HepG2 (cell line): Measurements from ENCODE around the gene SUSD2. TPM values are rescaled to one million over a fixed set of nuclear protein-coding genes. Genes with fewer than 3 reads are reported as not detected.

Source experiments
- ATAC-seq: fragments of 200-7000 bp; cut with Tn5 transposase; 3 replicates; pipeline ENCODE4 v1.9.1; 2020; ENCODE audit warnings: mild to moderate bottlenecking, moderate library complexity
- BruUV-seq: library from RNA; stranded (reverse); fragments of 400-500 nt; replicated peaks from 2 replicates; lab custom pipeline; 2021; lab: Mats Ljungman, UMichigan
- CTCF ChIA-PET: fragments of 300-600 bp; formaldehyde crosslinking; extraction: SDS; loops from one replicate; lab custom pipeline; 2021; ENCODE audit warnings: low total read pairs, inconsistent platforms, low intra/inter-chr PET ratio; lab: Yijun Ruan, JAX
- POLR2A ChIA-PET: fragments of 350-600 bp; sonication (Branson Sonifier 250); formaldehyde crosslinking; loops from one replicate; lab custom pipeline; 2020; ENCODE audit warnings: antibody characterized with exemption, inconsistent platforms; lab: Yijun Ruan, JAX
- DNase-seq: peaks from one replicate; pipeline ENCODE4 v3.0.0-alpha.2; 2015; ENCODE audit warnings: low spot score
- FAIRE-seq: peaks from 3 replicates; lab custom pipeline; 2011; peaks lifted over from hg19 to GRCh38; lab: Jason Lieb, UNC
- H2AFZ ChIP-seq: one replicate; pipeline ENCODE4 v1.6.1; 2011; ENCODE audit warnings: low read length, inconsistent platforms
- H3K27ac ChIP-seq: fragments of 300-600 bp; 3 replicates; pipeline ENCODE4 v1.8.0; 2011; ENCODE audit warnings: mixed run types, mild to moderate bottlenecking, mixed read lengths, low read length, inconsistent platforms; ENCODE audit not compliant: insufficient read depth; ENCODE audit errors: extremely low read length
- H3K27me3 ChIP-seq, 2 experiments: fragments of 200-600 bp in 1 of 2; 2 replicates in 1 of 2; 3 replicates in 1 of 2; pipeline versions ENCODE4 v1.6.0 to v1.8.0; 2011; ENCODE audit warnings: low read length in 2 of 2, mild to moderate bottlenecking in 2 of 2, moderate library complexity in 2 of 2, inconsistent platforms in 1 of 2; ENCODE audit not compliant: insufficient read depth in 2 of 2, control insufficient read depth in 1 of 2
- H3K36me3 ChIP-seq, 2 experiments: fragments of 200-600 bp in 1 of 2; replicated peaks in 1 of 2; 2 replicates in 1 of 2; 3 replicates in 1 of 2; pipeline versions ENCODE4 v1.5.1 to v1.8.0; 2011; ENCODE audit warnings: low read length in 2 of 2, inconsistent platforms in 1 of 2; ENCODE audit not compliant: insufficient read depth in 2 of 2, control insufficient read depth in 1 of 2
- H3K4me1 ChIP-seq: 2 replicates; pipeline ENCODE4 v1.5.1; 2012; ENCODE audit warnings: low read length, inconsistent platforms; ENCODE audit not compliant: insufficient read depth
- H3K4me2 ChIP-seq: 2 replicates; pipeline ENCODE4 v1.6.0; 2011; ENCODE audit warnings: low read depth, low read length, inconsistent platforms
- H3K4me3 ChIP-seq, 3 experiments: fragments of 200-600 bp in 1 of 3; sonication (generic), shearing (Covaris generic) in 1 of 3; replicated peaks in 1 of 3; 2 replicates each; pipeline ENCODE4 v1.5.1; 2011 to 2016; ENCODE audit warnings: low read length in 3 of 3, inconsistent platforms in 2 of 3, low read depth in 2 of 3, mild to moderate bottlenecking in 2 of 3, control low read depth in 1 of 3, mixed read lengths in 1 of 3; ENCODE audit not compliant: insufficient read depth in 1 of 3
- H3K79me2 ChIP-seq: one replicate; pipeline ENCODE4 v1.6.1; 2011; ENCODE audit warnings: low read length, inconsistent platforms; ENCODE audit not compliant: insufficient read depth
- H3K9ac ChIP-seq: 2 replicates; pipeline ENCODE4 v1.6.0; 2011; ENCODE audit warnings: mild to moderate bottlenecking, low read depth, low read length, inconsistent platforms; ENCODE audit not compliant: insufficient read depth
- H3K9me3 ChIP-seq: 2 replicates; pipeline ENCODE4 v1.5.1; 2012; ENCODE audit warnings: mild to moderate bottlenecking, low read length
- H4K20me1 ChIP-seq: 2 replicates; pipeline ENCODE4 v1.6.0; 2011; ENCODE audit warnings: inconsistent platforms, mild to moderate bottlenecking, low read length, moderate library complexity; ENCODE audit not compliant: insufficient read depth
- ETV5 ChIP-seq: IDR thresholded peaks from 2 replicates; pipeline ENCODE4 v1.6.1; 2018; ENCODE audit warnings: missing biosample characterization, missing genetic modification reagents, inconsistent platforms, borderline replicate concordance
- GABPB1 ChIP-seq: IDR thresholded peaks from 2 replicates; pipeline ENCODE4 v1.6.1; 2016; ENCODE audit warnings: mild to moderate bottlenecking, missing genetic modification reagents, moderate library complexity, missing compliant biosample characterization
- KDM2A ChIP-seq: sonication (generic); formaldehyde crosslinking; IDR thresholded peaks from 2 replicates; pipeline ENCODE4 v1.4.0; 2020; ENCODE audit warnings: low read depth, missing genetic modification reagents, borderline replicate concordance
- KDM4B ChIP-seq: sonication (generic); formaldehyde crosslinking; IDR thresholded peaks from 2 replicates; pipeline ENCODE4 v1.4.0; 2020; ENCODE audit warnings: missing genetic modification reagents
- REXO4 ChIP-seq: sonication (generic); formaldehyde crosslinking; IDR thresholded peaks from 2 replicates; pipeline ENCODE4 v1.8.0; 2022; ENCODE audit warnings: missing genetic modification reagents, mild to moderate bottlenecking, borderline replicate concordance
- RFX3 ChIP-seq: IDR thresholded peaks from 2 replicates; pipeline ENCODE4 v1.6.1; 2016; ENCODE audit warnings: missing biosample characterization, missing genetic modification reagents
- SP4 ChIP-seq: sonication (generic); formaldehyde crosslinking; IDR thresholded peaks from 2 replicates; pipeline ENCODE4 v1.8.1; 2023; ENCODE audit warnings: mild to moderate bottlenecking, missing genetic modification reagents
- ZBTB10 ChIP-seq: sonication (generic); formaldehyde crosslinking; IDR thresholded peaks from 2 replicates; pipeline ENCODE4 v1.4.0; 2020; ENCODE audit warnings: missing genetic modification reagents, borderline replicate concordance
- ZBTB42 ChIP-seq: sonication (generic); formaldehyde crosslinking; IDR thresholded peaks from 2 replicates; pipeline ENCODE4 v1.5.0; 2020; ENCODE audit warnings: mild to moderate bottlenecking, missing genetic modification reagents
- ZNF296 ChIP-seq: sonication (generic); formaldehyde crosslinking; conservative IDR thresholded peaks from 2 replicates; pipeline ENCODE4 v1.5.0; 2020; ENCODE audit warnings: mild to moderate bottlenecking, missing genetic modification reagents
- ZNF564 ChIP-seq: sonication (generic); formaldehyde crosslinking; IDR thresholded peaks from 2 replicates; pipeline ENCODE4 v1.8.1; 2023; ENCODE audit warnings: mild to moderate bottlenecking, missing genetic modification reagents
- ZNF569 ChIP-seq: sonication (generic); formaldehyde crosslinking; IDR thresholded peaks from 2 replicates; pipeline ENCODE4 v1.5.0; 2020; ENCODE audit warnings: mild to moderate bottlenecking, missing genetic modification reagents, moderate library complexity, borderline replicate concordance
- ZNF589 ChIP-seq: sonication (generic); formaldehyde crosslinking; conservative IDR thresholded peaks from 2 replicates; pipeline ENCODE4 v1.8.0; 2022; ENCODE audit warnings: mild to moderate bottlenecking, moderate library complexity, missing genetic modification reagents
- ZNF678 ChIP-seq: sonication (generic); formaldehyde crosslinking; IDR thresholded peaks from 2 replicates; pipeline ENCODE4 v1.4.0; 2020; ENCODE audit warnings: mild to moderate bottlenecking, missing genetic modification reagents
- WGBS: methylation state at CpG from one replicate; pipeline ENCODE4 v1.1.6; 2017; ENCODE audit warnings: low lambda C conversion rate; 5-methylcytosine and 5-hydroxymethylcytosine counted together
- in situ Hi-C: cut with HindIII; loops from 2 replicates; pipeline ENCODE4 v1.10.0; 2017; ENCODE audit warnings: low pct_unique_long_range_greater_than_20kb; ENCODE audit not compliant: extremely low pct_ligation_motif_present
- intact Hi-C: fragments of 100-400 bp; cut with micrococcal nuclease; formaldehyde crosslinking; loops from one replicate; pipeline ENCODE4 v1.10.0; 2022; ENCODE audit not compliant: unreplicated experiment
- polyA plus RNA-seq, 8 experiments: library from polyadenylated mRNA; depleted of rRNA in 3 of 8; stranded (reverse) in 7 of 8; unstranded in 1 of 8; fragments of >200 nt; fragmentation: Illumina TruSeq in 4 of 8; extraction: Trizol in 4 of 8; gene quantifications; 2 replicates each; pipeline versions ENCODE4 v1.2.1 to v1.2.3, GENCODE V29; 2011 to 2016; ENCODE audit warnings: low read depth in 4 of 8, missing spikeins in 1 of 8, mixed read lengths in 1 of 8; ENCODE audit not compliant: insufficient read depth in 1 of 8
- total RNA-seq, 5 experiments: library from RNA; depleted of rRNA; stranded (reverse); fragments of >200 nt; fragmentation: Illumina TruSeq; extraction: Trizol; gene quantifications; 2 replicates each; pipeline ENCODE4 v1.2.3, GENCODE V29; 2016; ENCODE audit warnings: low read depth in 1 of 5
- TF ChIP-seq, protein P1 (sequence below): sonication (generic); formaldehyde crosslinking; conservative IDR thresholded peaks from 2 replicates; pipeline ENCODE4 v1.8.0; 2022; ENCODE audit warnings: missing genetic modification reagents

SUSD2 gene
- total and polyA plus RNA-seq, 2 of the 13 experiments (the other 11 are each of a cell fraction or from before 2014, with no cell fraction given), result 2.1 to 11.0 TPM

DNA sequence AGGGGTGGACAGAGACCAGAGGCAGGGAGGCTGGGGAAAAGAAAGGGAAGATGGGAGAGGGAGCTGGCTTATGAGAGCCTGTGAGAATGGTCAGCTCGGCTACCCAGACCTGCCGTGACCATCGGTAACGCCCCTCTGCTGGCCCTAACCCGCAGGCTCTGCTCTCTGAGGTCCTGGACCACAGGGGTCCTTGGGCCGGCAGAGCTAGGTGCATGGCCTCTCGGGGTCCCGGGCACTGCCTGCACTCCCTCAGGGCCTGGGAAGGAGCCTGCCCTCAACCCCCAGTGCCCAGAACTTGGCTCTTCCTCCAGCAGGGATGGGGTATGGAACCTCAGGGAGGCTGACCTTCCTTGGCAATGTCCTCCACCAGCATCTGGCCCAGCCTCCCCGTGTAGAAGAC is 50.4 kb downstream of the SUSD2 start:
- Histone ChIP-seq H3K27ac (no peak overlapping the region), H3K36me3 (no peaks in the 10 kb centered on the region), H3K4me3 (no peak overlapping the region), H2AFZ (no peak overlapping the region), H3K79me2 (no peaks in the 10 kb centered on the region), H3K9me3 (no peaks in the 10 kb centered on the region), H3K4me2 (no peak overlapping the region), H4K20me1 (no peaks in the 10 kb centered on the region), H3K4me1 (peaks cover 20% of the 10 kb centered on the region), H3K9ac (no peak overlapping the region), H3K27me3 (no peaks in the 10 kb centered on the region)
- ATAC-seq (no peak; the same call in 2 of the 3 replicates), DNase-seq (no peak), FAIRE-seq (no peak)
- ChIA-PET CTCF (interaction anchor here (3.4 kb wide), 1 partner anchor 42 kb away, joined by 33 read pairs; no protein-coding TSS in a partner anchor), POLR2A (no interaction called here)
- in situ Hi-C loops (no loop called here), intact Hi-C loops (loop anchor here (1.0 kb wide), 1 partner anchor 42 kb away; no protein-coding TSS in a partner anchor)
- BruUV-seq, result no TSS peak
- 61% methylated on average over 3 of the region's 9 CpGs for WGBS
- TF ChIP-seq ZNF678 (CRISPR knock-in tag), result no peak
- 0 out of 2 replicates have a peak, but pooled peaks have one; percentile 11 for TF ChIP-seq GABPB1 (CRISPR knock-in tag)
- TF ChIP-seq ZNF569 (CRISPR knock-in tag), result no peak

DNA sequence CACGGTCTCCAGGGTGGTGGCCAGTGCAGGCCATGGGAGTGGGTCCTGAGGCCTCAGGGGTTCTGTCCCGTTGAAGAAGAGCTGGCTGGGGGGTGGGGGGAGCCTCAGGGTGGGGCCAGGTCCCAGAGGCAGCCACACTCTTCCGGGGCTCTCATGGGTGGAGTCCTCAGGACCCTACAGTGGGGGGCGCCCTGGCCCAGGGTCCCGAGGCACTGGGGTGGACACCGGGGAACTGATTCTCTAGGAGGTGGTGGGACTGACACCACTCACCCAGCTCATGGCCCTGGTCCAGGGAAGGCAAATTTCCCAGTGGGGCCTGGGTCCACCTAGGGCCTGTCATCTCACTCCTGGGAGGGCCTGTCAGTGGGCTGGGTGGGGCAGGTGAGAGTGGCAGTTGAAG is 50.8 kb downstream of the SUSD2 start:
- FAIRE-seq (no peak), ATAC-seq (no peak), DNase-seq (no peak)
- H3K36me3 ChIP-seq, result no peaks in the 10 kb centered on the region
- POLR2A ChIA-PET, result no interaction called here
- WGBS, result 100% methylated on average over 2 of the region's 6 CpGs
- no peak overlapping the region for H3K27ac ChIP-seq
- no peaks in the 10 kb centered on the region for H3K27me3 ChIP-seq
- no peaks in the 10 kb centered on the region for H4K20me1 ChIP-seq
- no peak overlapping the region for H2AFZ ChIP-seq
- no peak overlapping the region for H3K9ac ChIP-seq
- H3K4me1 ChIP-seq, result peaks cover 20% of the 10 kb centered on the region
- in situ Hi-C loops, result no loop called here
- no peaks in the 10 kb centered on the region for H3K9me3 ChIP-seq
- no TSS peak for BruUV-seq
- intact Hi-C loops, result no loop called here
- CTCF ChIA-PET, result interaction anchor here (3.4 kb wide), 1 partner anchor 42 kb away, joined by 33 read pairs; no protein-coding TSS in a partner anchor
- H3K4me2 ChIP-seq, result no peak overlapping the region
- H3K4me3 ChIP-seq, result no peak overlapping the region
- H3K79me2 ChIP-seq, result no peaks in the 10 kb centered on the region
- TF ChIP-seq ZBTB10 (CRISPR knock-in tag) (no peak), KDM2A (no peak), ZNF296 (CRISPR knock-in tag) (no peak), ETV5 (CRISPR knock-in tag) (no peak), ZNF589 (no peak), ZNF564 (no peak), SP4 (no peak), ZBTB42 (CRISPR knock-in tag) (no peak), RFX3 (no peak), KDM4B (no peak), REXO4 (CRISPR knock-in tag) (no peak)
- TF ChIP-seq, protein P1, sequence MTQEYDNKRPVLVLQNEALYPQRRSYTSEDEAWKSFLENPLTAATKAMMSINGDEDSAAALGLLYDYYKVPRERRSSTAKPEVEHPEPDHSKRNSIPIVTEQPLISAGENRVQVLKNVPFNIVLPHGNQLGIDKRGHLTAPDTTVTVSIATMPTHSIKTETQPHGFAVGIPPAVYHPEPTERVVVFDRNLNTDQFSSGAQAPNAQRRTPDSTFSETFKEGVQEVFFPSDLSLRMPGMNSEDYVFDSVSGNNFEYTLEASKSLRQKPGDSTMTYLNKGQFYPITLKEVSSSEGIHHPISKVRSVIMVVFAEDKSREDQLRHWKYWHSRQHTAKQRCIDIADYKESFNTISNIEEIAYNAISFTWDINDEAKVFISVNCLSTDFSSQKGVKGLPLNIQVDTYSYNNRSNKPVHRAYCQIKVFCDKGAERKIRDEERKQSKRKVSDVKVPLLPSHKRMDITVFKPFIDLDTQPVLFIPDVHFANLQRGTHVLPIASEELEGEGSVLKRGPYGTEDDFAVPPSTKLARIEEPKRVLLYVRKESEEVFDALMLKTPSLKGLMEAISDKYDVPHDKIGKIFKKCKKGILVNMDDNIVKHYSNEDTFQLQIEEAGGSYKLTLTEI (CRISPR knock-in tag), result no peak
